Stimulated activated CD8-positive, alpha-beta memory T cell treated with anti-CD3 and anti-CD28 coated beads, Interleukin-15, amount 100 ng/mL, for 24 hours (primary cell): ENCODE data around the gene RNPEPL1.

Source experiments
- DNase-seq: peaks from one replicate; pipeline ENCODE4 v3.0.0-alpha.2; 2020; ENCODE audit warnings: low read depth

Gene RNPEPL1

DNA sequence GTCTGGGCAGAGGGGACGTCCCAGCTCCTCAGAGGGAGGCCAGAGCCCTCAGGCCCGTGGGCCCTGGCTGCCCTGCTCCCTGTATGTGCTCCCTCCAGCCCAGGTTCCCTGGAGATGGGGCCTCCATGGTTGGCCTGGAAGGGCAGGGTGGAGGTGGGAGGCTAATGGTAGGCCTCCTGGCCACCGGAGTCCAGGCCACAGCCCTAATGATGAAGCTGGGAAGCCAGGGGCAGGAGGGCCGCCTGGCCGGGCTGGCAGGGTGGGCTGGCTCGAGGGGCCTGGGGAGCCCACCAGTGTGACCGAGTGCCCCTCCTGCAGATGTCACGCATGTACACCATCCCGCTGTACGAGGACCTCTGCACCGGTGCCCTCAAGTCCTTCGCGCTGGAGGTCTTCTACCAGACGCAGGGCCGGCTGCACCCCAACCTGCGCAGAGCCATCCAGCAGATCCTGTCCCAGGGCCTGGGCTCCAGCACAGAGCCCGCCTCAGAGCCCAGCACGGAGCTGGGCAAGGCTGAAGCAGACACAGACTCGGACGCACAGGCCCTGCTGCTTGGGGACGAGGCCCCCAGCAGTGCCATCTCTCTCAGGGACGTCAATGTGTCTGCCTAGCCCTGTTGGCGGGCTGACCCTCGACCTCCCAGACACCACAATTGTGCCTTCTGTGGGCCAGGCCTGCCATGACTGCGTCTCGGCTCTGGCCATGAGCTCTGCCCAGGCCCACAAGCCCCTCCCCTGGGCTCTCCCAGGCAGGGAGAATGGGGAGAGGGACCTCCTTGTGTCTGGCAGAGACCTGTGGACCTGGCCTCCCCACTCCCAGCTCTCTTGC, 9.2 kb downstream of the RNPEPL1 start:
- no peak for DNase-seq

DNA sequence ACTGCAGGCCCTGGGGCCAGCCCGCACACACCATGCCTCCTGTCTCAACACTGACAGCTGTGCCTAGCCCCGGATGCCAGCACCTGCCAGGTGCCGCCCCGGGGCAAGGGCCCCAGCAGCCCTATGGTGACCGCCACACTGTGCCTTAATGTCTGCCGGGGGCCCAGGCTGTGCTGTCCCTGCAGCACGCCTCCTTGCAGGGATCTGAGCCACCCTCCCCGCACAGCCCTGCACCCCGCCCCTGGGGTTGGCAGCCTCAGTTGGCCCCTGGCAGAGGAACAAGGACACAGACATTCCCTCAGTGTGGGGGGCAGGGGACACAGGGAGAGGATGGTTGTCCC, 9.8 kb downstream of the RNPEPL1 start:
- DNase-seq: no peak

- no peak for DNase-seq
Observed at GRCh38 chr2:240578488-240578887, 10.2 kb downstream of the RNPEPL1 start.

DNA sequence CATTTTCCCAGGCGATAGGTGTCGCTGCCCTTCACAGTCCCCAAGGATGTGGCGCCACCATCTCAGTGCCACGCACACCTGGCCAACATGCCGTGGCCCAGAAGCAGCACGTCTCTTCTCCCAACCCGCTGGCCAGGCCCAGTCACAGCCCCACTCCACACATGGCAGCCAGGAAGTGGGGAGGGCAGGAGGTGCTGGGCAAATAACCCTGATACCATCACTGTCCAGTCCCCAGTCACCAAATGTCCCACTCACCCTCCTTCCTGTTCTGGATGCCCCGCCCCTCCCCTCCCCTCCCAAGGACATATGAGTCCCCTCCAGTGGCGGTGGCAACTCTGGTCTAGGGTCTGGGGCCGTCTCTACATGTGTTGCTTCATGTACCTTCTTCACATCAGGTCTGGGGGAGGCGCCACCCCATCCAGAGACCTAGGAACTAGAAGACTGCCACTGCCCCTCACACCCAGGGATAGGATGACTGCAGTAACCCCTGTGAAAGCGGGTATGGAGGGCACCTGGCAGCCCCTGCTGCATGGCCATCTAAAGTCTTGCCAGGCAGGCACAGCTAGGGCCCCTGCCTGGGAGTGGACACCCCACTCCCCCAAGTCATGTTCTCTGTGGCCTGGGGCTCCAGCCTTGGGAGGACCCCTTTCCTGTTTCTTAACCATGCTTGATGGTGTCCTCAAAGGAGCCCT, 10.9 kb downstream of the RNPEPL1 start:
- no peak for DNase-seq

- no peak for DNase-seq
Observed at GRCh38 chr2:240579771-240580614, 11.7 kb downstream of the RNPEPL1 start.

DNA sequence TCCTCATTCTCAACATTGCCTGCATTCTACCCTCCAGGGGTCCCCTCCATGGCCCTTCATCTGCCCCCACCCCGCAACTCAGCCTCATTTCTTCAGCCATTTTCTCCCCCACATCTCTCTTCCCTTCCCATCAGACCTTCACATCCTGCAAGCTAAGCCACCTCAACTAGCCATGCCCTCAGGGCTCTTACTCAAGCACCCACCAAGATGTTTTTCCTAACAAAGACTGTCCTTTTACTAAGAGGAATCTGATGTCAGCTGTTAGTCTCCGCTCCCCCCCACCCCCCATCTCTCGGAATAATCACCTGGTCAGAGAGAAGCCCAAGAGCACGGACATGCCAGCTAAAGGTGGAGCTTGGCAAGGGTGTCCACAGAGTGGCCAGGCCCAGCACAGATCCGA, 13.5 kb downstream of the RNPEPL1 start:
- DNase-seq: no peak

DNA sequence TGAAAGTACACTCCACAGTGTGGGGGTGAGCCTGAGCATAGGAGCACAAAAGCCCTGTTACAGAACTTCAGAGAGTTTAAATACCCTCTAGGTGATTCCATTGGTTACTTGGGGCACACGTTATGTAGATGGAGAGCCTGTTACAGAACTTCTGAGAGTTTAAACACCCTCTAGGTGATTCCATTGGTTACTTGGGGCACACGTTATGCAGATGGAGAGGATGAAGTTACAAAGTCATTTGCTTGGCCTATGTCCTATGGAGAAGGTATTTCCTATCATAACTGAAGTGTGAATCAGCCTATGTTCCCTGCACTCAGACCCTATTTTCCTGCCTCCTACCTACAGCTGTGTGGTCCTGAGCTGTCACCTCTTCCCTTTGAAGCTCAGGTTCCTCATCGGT, 14.5 kb downstream of the RNPEPL1 start:
- DNase-seq: no peak

DNA sequence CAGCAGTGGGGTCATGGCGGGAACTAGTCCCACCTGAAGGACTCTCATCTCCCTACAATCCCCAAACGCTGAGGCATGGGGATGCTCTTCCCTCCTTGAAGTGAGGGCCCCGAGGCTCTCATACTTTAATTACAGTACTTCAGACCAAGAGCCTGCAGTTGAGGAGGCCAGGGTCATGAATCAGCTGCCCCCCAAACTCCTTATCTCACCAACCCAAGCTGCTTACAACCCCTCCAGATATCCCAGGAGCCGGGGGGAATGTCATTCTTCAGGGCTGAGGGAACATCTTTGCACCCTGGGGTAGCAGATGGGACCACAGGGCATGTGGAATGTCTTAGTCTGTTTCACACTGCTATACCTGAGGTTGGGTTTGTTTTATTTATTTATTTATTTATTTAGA, 15.5 kb downstream of the RNPEPL1 start:
- no peak for DNase-seq

GRCh38 chr2:240584486-240585031, 16.3 kb downstream of the RNPEPL1 start:
- DNase-seq: no peak

GRCh38 chr2:240585101-240585500, 16.8 kb downstream of the RNPEPL1 start:
- no peak for DNase-seq

GRCh38 chr2:240585681-240586197, 17.5 kb downstream of the RNPEPL1 start:
- no peak for DNase-seq

GRCh38 chr2:240586198-240586918, 18.1 kb downstream of the RNPEPL1 start, which contains the start of gene CAPN10:
Gene CAPN10 (plus strand): TSS chr2:240586734. CDS start chr2:240586912, 178 bp downstream.
- peak; percentile 91 for DNase-seq

GRCh38 chr2:240586919-240587800, 18.9 kb downstream of the RNPEPL1 start:
- no peak for DNase-seq

GRCh38 chr2:240588006-240588655, 19.8 kb downstream of the RNPEPL1 start:
- DNase-seq: no peak

DNA sequence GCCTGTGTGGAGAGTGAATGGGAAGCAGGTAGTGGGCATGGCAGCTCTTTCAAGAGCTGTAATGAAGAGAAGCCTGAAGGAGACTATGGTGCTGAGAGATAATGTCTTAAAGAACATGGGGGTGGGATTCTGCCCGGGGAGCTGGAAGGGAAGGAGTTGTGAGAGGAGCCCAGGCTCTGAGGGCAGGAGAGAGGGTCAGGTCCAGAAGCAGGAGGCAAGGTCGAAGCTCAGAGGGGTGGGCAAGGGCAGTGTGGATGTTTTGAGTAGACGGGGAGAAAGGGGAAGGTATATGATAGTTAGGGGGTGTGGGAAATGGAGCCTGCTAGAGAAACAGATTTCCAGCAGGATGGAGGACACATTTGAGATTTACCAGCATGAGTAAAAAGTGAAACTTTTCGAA, 20.4 kb downstream of the RNPEPL1 start:
- no peak for DNase-seq

DNA sequence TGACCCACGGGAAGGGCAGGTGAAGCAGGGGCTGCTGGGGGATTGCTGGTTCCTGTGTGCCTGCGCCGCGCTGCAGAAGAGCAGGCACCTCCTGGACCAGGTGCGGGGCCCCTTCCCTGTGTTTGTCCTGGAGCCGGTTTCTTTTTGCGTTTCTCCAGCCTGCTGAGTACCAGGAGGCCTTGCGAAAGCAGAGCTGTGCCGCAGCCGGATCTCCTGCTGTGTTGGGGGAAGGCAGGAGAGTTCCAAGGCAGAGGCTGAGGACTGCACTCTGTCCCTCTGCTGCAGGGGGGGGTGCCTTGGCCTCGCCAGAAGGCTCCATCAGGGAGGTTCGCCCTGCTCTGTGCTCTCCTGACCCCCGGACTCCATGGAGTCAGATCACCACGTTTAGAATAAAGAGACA, 21.1 kb downstream of the RNPEPL1 start:
- DNase-seq: no peak

DNA sequence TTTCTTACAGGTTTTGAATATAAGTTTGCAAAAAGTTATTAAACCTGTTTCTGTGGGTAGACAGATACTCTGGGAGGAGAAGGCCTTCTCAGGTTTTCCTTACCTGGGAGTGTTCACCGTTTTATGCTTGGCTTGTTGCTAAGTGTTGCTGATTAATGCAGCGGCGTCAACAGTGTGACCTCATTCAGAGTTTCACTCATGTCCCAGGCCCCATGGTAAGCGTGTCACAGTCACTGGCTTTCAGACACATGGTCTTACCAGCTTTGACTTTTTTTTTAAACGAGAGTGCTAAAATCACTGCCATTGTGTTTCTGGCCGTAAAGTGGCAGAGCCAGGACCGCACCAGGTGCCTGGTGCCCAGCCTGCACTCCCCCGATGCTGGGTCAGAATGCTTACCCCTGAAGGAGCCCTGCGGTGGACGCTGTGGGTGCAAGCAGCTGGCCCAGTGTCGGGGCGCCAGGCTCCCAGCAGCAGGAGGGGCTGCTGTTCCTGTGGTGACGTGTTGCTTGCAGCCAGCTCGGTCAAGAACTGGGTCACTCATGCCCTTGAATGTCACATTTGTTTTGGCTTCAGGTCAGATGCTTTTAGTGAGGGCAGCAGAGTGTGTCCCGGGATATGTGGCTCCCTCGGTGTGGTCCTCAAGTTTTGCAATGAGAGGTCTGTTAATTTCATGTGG, 21.7 kb downstream of the RNPEPL1 start:
- no peak for DNase-seq

DNA sequence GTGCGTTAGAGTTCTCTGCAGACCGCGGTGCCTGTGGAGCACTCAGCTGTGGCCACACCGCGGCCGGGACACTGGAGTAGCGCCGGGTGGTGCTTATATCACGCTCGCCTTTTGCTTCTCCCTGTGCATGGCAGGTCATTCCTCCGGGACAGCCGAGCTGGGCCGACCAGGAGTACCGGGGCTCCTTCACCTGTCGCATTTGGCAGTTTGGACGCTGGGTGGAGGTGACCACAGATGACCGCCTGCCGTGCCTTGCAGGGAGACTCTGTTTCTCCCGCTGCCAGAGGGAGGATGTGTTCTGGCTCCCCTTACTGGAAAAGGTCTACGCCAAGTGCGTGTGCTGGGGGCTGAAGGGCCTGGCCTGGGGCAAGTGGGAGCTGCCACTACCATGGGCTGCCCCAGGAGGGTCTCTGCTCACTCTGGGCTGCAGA, 22.4 kb downstream of the RNPEPL1 start:
- DNase-seq: no peak

DNA sequence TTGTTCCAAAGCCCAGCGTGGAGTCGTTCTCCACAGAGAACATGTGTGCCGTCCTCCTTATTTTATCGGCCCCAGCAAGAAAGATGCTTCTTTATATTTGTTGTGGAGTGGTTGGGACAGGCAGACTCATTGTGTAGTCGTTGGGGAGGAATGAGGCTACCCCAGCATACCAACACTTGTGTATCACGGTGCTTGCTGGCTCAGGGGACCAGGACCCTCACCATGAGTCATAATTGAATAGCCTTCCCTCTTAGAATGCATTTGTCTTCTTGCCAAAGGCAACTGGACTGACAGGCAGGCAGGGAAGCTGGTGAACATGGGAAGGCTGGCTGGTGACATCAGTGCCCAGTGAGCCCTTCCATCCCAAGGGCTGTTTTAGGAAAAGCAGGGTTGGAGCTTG, 22.9 kb downstream of the RNPEPL1 start:
- no peak for DNase-seq
